Activated naive CD4-positive, alpha-beta T cell treated with anti-CD3 and anti-CD28 coated beads, Interleukin-2, amount 10 ng/mL, durations not matched to agents 7 days and 5 days (primary cell): ENCODE measurements around the gene MS4A6E.
"Not testable (repeated sequence)": the region's sequence is repeated elsewhere in the genome, so short reads cannot be mapped to it uniquely, and the experiment has no call there.

Source experiments
- CTCF ChIA-PET: fragments of 350-600 bp; sonication (Branson Sonifier 250); formaldehyde crosslinking; loops from one replicate; lab custom pipeline; 2021; ENCODE audit warnings: antibody characterized with exemption; lab: Charles Lee
- DNase-seq: peaks from one replicate; pipeline ENCODE4 v3.0.0-alpha.2; 2020
- H3K27ac Mint-ChIP-seq: one replicate; pipeline ENCODE4 v1.8.0; 2021; ENCODE audit warnings: mild to moderate bottlenecking, moderate library complexity, mixed read lengths
- H3K27me3 Mint-ChIP-seq: one replicate; pipeline ENCODE4 v1.8.0; 2021; ENCODE audit warnings: mild to moderate bottlenecking, mixed read lengths
- H3K36me3 Mint-ChIP-seq: one replicate; pipeline ENCODE4 v1.8.0; 2021; ENCODE audit warnings: mixed read lengths
- H3K4me1 Mint-ChIP-seq: one replicate; pipeline ENCODE4 v1.8.0; 2021; ENCODE audit warnings: mixed read lengths
- H3K4me3 Mint-ChIP-seq: one replicate; pipeline ENCODE4 v1.8.0; 2021; ENCODE audit warnings: mild to moderate bottlenecking, moderate library complexity, mixed read lengths
- H3K9me3 Mint-ChIP-seq: one replicate; pipeline ENCODE4 v1.8.0; 2021; ENCODE audit warnings: mixed read lengths

The MS4A6E gene

DNA sequence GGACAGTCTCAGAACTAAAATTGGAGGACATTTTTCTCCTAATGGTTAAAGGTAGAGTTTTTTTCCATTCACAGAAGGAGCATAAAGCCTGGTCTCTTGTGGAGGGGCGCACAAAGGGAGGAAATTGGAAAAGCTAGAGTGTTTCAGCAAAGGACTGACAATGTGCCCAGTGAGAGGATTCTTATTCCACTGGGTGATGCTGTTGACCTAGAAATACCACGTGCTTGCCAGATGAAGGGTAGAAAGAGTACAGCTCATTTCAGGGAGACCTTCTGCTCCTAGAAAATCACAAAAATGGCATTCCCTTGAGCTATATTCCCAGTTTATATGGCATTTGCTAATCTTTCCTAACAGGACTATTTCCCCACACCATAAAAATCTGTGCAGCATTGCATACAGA, 21.1 kb downstream of the MS4A6E start:
- no peak for DNase-seq
- Mint-ChIP-seq H3K27ac (no peak overlapping the region), H3K4me3 (no peak overlapping the region), H3K27me3 (no peaks in the 10 kb centered on the region), H3K9me3 (no peaks in the 10 kb centered on the region), H3K36me3 (no peaks in the 10 kb centered on the region), H3K4me1 (no peaks in the 10 kb centered on the region)
- CTCF ChIA-PET, result interaction anchor here (1.6 kb wide), 1 partner anchor 271 kb away, joined by 3 read pairs; no protein-coding TSS in a partner anchor

DNA sequence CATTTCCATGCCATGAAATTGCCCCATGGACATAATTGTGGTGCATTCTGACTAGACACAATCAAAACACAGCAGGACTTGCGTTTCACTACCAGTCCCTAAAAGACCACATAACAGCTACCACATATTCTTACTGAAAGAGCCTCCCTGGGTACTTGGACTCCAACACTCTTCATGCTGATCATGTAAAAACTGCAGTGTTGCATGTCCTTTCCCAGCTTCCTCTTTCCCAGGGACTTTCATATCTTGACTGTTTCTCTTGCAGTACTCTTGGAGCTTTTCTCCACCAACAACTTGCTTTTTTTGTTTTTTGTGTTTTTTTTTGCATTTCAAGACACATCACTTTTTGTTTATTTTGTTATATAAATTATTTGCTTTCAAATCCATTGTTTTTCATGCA, 22.9 kb downstream of the MS4A6E start:
- CTCF ChIA-PET, result no interaction called here
- H3K9me3 Mint-ChIP-seq, result no peaks in the 10 kb centered on the region

DNA sequence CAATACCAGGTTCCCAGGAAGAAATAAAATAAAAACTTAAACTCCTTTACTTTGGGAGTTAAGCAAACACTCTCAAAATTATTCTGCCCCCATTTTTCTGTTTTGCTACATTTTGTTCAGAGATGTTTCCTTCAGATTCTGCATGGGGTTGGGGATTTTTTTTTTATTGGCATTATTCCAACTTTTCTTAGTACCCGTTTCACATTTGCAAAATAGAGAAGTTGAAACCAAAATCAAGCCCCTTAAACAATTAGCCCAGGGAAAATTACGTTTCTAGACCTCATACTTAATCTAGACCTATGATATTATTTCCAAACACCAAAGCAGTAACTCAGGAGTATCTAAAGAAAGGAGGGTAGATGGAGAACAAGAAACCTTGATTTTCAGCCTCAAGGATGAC, 30.7 kb downstream of the MS4A6E start:
- H3K4me3 Mint-ChIP-seq, result no peak overlapping the region
- no peaks in the 10 kb centered on the region for H3K36me3 Mint-ChIP-seq
- no peaks in the 10 kb centered on the region for H3K4me1 Mint-ChIP-seq
- H3K9me3 Mint-ChIP-seq, result no peaks in the 10 kb centered on the region
- CTCF ChIA-PET, result no interaction called here
- no peak overlapping the region for H3K27ac Mint-ChIP-seq
- no peak for DNase-seq
- peaks cover 4% of the 10 kb centered on the region for H3K27me3 Mint-ChIP-seq

More for the DNA sequence above, 22.9 kb downstream of the MS4A6E start:
- H3K27me3 Mint-ChIP-seq, result no peaks in the 10 kb centered on the region
- no peak for DNase-seq
- H3K36me3 Mint-ChIP-seq, result no peaks in the 10 kb centered on the region
- no peak overlapping the region for H3K4me3 Mint-ChIP-seq
- no peak overlapping the region for H3K27ac Mint-ChIP-seq
- H3K4me1 Mint-ChIP-seq, result no peaks in the 10 kb centered on the region

DNA sequence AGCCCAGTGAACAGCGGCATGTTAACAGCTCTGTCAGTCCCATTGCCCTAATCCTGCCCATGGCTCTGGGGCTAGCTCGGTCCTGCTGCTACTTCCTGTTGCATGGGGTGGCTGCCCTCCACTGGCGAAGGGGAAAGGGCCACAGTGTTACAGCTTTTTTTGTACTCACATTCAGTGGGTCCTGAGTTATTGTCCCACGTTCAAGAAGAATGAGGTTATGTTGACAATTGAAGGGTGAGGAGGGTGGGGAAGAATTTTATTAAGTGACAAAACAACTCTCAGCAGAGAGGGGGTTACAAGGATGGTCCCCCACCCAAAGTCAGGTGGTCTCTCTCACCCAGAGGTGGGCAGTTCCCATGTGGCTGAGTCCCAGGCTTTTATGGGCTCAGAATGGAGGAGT, 33.6 kb downstream of the MS4A6E start:
- CTCF ChIA-PET, result no interaction called here
- Mint-ChIP-seq H3K27ac (no peak overlapping the region), H3K4me1 (no peaks in the 10 kb centered on the region), H3K9me3 (no peaks in the 10 kb centered on the region), H3K36me3 (no peaks in the 10 kb centered on the region), H3K27me3 (peaks cover 16% of the 10 kb centered on the region), H3K4me3 (no peak overlapping the region)
- DNase-seq, result no peak

DNA sequence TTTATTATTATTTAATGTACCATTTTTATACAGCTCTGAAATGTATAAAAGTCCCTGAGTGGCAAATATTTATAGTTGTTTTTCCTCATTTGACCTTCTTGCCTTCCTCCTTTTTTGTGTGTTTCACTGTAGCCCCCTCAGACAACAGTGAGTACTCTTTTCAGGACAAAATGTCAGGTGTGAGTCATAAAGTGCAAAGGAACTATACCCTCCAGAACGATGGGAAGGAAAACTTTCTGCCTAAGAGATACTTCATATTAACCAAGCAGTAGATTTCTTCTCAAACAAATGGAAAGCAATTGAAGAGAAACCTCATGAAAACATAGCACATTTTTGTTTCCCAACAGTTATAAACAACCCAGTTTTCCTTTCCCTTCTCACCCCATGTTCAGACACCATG, 35.2 kb downstream of the MS4A6E start:
- Mint-ChIP-seq H3K4me1 (no peaks in the 10 kb centered on the region), H3K27me3 (peaks cover 16% of the 10 kb centered on the region), H3K27ac (no peak overlapping the region), H3K4me3 (no peak overlapping the region), H3K36me3 (no peaks in the 10 kb centered on the region), H3K9me3 (no peaks in the 10 kb centered on the region)
- no peak for DNase-seq
- CTCF ChIA-PET, result interaction anchor here (0.7 to 4.0 kb wide), 7 partner anchors 12 to 256 kb away, joined by 3 to 48 read pairs (median 4); no protein-coding TSS in a partner anchor

DNA sequence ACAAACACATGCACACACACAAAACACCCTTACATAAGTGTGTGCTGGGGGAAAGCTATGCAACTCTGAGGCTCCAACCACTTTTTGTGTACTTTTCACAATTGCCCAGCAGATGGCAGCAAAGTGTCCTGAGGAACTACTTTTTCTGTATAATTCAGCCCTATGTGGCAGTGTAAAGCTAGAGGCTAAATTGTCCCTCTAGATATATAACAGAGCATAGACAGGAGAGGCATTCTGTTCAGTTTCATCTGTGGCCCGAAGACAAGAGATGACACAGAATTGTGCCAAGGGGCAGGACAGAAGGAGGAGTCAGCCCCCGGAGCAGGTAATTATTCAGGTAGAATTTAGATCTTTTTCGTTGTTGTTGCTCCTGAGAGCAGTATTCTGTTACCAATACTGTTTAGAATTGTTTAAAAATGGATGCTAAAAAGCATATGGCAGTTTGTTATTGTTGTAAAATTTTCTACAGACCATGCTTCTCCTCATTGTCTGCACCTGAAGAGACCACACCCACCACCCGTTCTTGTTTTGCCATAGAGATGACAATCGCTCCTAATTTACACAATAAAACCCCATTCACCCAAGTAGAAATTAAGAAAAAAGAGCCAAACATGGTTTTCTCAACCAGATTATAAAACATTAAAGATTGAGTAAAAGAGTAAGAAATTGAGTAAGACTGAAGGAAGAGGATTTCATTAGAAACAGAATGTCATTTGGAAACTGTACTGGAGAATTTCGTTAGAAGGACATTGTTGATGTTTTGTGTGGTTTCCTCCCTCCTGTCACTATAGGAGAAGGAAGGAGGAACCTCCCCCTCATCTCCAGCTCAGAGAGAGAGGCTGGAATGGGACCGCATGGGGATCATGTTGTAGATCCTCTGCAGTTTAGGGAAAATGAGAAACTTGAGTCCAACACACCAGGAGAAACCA, 36.8 kb downstream of the MS4A6E start:
- Mint-ChIP-seq H3K9me3 (no peaks in the 10 kb centered on the region), H3K36me3 (no peaks in the 10 kb centered on the region), H3K27ac (no peak overlapping the region), H3K27me3 (peaks cover 16% of the 10 kb centered on the region), H3K4me3 (no peak overlapping the region), H3K4me1 (no peaks in the 10 kb centered on the region)
- peak; percentile 71 for DNase-seq
- CTCF ChIA-PET, result interaction anchor here (0.6 to 4.0 kb wide), 24 partner anchors 13 to 385 kb away, joined by 3 to 48 read pairs (median 4); no protein-coding TSS in a partner anchor

DNA sequence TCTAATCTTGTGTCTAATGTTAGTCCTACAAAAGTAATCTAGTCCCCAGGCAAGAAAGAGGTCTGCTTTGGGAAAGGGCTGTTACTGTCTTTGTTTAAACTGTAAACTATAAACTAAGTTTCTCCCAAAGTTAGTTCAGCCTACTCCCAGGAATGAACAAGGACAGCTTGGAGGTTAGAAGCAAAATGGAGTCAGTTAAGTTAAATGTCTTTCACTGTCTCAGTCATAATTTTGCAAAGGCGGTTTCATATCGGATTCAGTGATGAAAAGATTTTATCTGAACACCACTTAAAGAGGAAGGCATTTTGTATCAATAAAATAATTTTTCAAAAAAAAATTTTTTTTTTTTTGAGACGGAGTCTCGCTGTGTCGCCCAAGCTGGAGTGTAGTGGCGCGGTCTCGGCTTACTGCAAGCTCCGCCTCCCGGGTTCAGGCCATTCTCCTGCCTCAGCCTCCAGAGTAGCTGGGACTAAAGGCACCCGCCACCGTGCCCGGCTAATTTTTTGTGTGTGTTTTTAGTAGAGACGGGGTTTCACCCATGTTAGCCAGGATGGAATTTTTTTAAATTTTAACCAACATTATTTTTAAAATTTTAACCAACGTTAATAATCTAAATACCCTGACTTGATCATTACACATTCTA, 39.3 kb downstream of the MS4A6E start:
- H3K36me3 Mint-ChIP-seq, H3K27ac Mint-ChIP-seq, DNase-seq, H3K9me3 Mint-ChIP-seq, H3K4me1 Mint-ChIP-seq, H3K4me3 Mint-ChIP-seq: not testable (repeated sequence)
- peaks cover 16% of the 10 kb centered on the region for H3K27me3 Mint-ChIP-seq
- CTCF ChIA-PET, result interaction anchor here (1.1 to 4.0 kb wide), 3 partner anchors 22 to 252 kb away, joined by 5 to 48 read pairs (median 7); no protein-coding TSS in a partner anchor

DNA sequence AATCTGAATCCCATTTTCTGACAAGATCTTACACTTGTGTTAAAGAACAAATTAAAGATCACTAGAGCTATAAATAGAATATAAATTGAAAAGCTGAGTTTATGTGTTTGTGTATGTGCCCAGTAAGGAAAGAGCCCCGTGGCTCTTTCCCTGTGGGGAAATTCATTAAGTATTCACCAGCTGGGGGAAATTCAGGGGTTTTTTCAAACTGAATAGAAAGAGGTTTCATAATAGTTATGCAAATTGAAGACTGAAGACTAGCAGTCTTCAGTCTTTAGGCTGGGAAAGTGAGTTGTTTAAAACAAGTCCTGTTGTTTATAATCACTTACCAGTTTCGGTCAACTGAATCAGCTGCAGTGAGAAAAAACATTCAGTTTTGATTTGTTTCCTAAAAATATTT, 40.0 kb downstream of the MS4A6E start:
- no peak overlapping the region for H3K27ac Mint-ChIP-seq
- no peak for DNase-seq
- H3K4me3 Mint-ChIP-seq, result no peak overlapping the region
- no peaks in the 10 kb centered on the region for H3K9me3 Mint-ChIP-seq
- H3K4me1 Mint-ChIP-seq, result no peaks in the 10 kb centered on the region
- peaks cover 12% of the 10 kb centered on the region for H3K27me3 Mint-ChIP-seq
- no peaks in the 10 kb centered on the region for H3K36me3 Mint-ChIP-seq
- CTCF ChIA-PET, result interaction anchor here (1.9 kb wide), 1 partner anchor 251 kb away, joined by 5 read pairs; no protein-coding TSS in a partner anchor

DNA sequence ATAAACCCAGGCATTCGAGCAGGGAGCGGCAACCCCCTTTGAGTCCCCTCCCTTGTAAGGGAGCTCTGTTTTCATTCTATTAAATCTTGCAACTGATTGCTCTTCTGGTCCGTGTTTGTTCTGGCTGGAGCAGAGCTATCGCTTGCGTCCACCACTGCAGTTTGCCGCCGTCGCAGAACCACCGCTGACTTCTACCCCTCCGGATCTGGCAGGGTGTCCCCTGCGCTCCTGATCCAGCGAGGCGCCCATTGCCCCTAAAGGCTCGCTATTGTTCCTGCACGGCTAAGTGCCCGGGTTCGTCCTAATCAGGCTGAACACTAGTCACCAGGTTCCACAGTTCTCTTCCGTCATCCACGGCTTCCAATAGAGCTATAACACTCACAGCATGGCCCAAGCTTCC, 40.8 kb downstream of the MS4A6E start:
- no peaks in the 10 kb centered on the region for H3K4me1 Mint-ChIP-seq
- no peak overlapping the region for H3K27ac Mint-ChIP-seq
- CTCF ChIA-PET, result interaction anchor here (1.9 kb wide), 1 partner anchor 250 kb away, joined by 5 read pairs; no protein-coding TSS in a partner anchor

DNA sequence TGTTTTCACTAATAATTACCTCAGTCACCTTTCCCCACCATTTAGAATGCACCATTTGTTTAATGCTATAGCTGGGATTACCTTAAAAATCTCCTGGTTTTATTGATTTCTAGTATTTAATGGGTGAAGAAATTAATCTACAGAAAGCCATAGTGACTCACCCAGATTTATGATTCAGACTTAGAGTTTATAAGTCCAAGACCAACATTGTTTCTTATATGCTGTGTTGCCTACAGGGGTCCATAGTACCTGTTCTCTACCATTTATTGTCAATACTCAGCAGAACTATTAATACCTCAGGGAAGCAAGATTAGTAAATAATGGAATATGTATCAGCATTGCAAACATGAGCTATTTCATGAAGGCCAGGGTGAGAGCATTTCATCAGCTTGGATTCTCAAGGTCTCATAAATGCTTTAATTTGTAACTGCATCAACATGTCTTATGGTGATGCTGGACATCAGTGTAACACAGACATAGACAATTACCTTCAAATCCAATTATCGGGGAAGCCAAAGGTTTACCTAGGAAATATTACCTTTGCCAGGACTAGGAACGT, 43.3 kb downstream of the MS4A6E start:
- H3K4me3 Mint-ChIP-seq, result no peak overlapping the region
- H3K27me3 Mint-ChIP-seq, result peaks cover 3% of the 10 kb centered on the region
- CTCF ChIA-PET, result no interaction called here
- no peak for DNase-seq
- H3K9me3 Mint-ChIP-seq, result no peaks in the 10 kb centered on the region
- no peaks in the 10 kb centered on the region for H3K36me3 Mint-ChIP-seq
- H3K27ac Mint-ChIP-seq, result no peak overlapping the region
- no peaks in the 10 kb centered on the region for H3K4me1 Mint-ChIP-seq

More for the DNA sequence above, 40.8 kb downstream of the MS4A6E start:
- Mint-ChIP-seq H3K36me3 (no peaks in the 10 kb centered on the region), H3K27me3 (peaks cover 11% of the 10 kb centered on the region), H3K4me3 (no peak overlapping the region), H3K9me3 (no peaks in the 10 kb centered on the region)
- DNase-seq, result no peak

DNA sequence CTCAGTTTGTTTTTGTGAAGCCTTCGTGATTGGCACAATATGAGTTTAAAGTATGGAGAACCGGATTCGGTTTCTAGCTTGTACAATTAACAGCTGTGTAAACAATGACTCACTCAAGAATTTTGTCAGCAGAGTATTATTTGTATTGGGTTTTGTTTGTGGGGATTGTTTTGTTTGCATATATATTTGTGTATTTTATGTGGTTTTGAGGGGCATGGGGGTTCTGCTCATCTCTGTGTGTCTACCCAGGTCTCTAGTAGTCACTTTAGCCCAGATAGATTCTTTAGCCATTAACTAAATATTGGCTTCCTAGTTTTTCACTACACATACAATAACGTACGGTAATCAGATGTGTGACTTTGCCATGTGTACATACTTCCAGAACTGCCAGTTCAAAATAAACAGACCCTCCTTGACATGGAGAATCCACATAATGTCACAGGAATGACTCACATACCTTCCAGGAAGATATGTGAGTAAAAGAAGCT, 43.8 kb downstream of the MS4A6E start:
- DNase-seq, result no peak
- Mint-ChIP-seq H3K27ac (no peak overlapping the region), H3K27me3 (peaks cover 3% of the 10 kb centered on the region), H3K9me3 (no peaks in the 10 kb centered on the region), H3K4me1 (no peaks in the 10 kb centered on the region), H3K4me3 (no peak overlapping the region), H3K36me3 (no peaks in the 10 kb centered on the region)
- CTCF ChIA-PET, result interaction anchor here (0.6 kb wide), 1 partner anchor 26 kb away, joined by 3 read pairs; no protein-coding TSS in a partner anchor

DNA sequence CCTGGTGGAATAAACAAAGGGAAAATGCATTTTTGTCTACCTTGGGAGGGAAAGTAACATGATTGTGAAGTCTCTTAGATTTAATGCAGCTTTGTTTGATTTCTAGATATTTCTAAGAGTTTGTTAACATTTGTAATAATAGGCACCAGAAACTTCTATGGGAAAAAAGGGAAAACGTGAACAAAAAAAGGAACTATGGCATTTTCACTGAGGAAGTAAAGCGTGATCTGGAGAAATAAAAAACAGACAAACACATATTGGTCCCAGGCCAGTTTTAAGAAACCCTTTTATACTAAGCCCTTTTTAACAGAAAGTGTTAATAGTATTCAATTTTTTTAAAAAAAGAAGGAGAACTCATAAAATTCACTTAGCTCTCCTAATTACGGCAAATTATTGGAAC, 44.3 kb downstream of the MS4A6E start:
- peaks cover 3% of the 10 kb centered on the region for H3K27me3 Mint-ChIP-seq

DNA sequence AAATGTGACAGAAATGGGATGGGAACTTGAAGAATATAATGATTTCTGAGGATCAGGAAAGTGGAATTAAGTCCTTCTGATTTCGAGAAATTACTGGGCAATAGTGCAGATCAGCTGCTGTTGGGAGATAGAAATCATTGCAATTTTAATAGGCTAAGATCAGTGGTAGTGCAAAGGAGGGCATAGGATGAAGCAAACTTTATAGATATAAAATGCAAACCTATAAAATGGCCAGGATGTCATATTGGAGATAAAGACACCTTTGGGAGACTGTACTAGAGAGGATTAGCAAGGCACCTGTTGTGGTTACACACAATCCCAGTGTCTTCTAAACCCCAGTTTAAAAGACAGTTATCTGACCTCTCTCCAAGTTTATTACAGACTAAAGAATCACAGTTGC, 44.8 kb downstream of the MS4A6E start:
- H3K27me3 Mint-ChIP-seq, result peaks cover 3% of the 10 kb centered on the region
- CTCF ChIA-PET, result no interaction called here
- no peak for DNase-seq
- H3K9me3 Mint-ChIP-seq, result no peaks in the 10 kb centered on the region
- H3K36me3 Mint-ChIP-seq, result no peaks in the 10 kb centered on the region
- no peak overlapping the region for H3K4me3 Mint-ChIP-seq
- no peak overlapping the region for H3K27ac Mint-ChIP-seq
- H3K4me1 Mint-ChIP-seq, result no peaks in the 10 kb centered on the region

More for the DNA sequence above, 44.3 kb downstream of the MS4A6E start:
- DNase-seq, result no peak
- no peak overlapping the region for H3K4me3 Mint-ChIP-seq
- H3K27ac Mint-ChIP-seq, result no peak overlapping the region
- H3K9me3 Mint-ChIP-seq, result no peaks in the 10 kb centered on the region
- no peaks in the 10 kb centered on the region for H3K4me1 Mint-ChIP-seq
- H3K36me3 Mint-ChIP-seq, result no peaks in the 10 kb centered on the region
- CTCF ChIA-PET, result interaction anchor here (0.6 kb wide), 1 partner anchor 27 kb away, joined by 3 read pairs; no protein-coding TSS in a partner anchor

DNA sequence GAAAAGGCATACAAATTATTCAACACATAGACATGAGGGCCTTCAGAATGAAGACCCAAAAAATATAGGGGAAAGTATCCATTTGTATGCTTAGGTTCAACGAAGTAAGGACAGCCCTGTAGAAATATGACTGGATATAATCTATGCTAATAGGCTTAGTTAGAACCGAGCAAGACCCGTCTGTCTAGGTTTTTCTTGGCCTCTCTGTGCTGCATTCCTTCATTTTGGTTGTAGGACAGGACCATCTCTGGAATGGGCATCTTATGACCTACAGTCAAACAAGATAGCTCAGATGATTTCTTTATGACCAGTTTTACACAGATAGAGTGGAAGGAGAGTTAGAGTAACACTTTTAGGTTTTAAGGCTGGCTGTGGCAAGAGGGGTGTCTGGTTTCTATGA, 45.7 kb downstream of the MS4A6E start:
- DNase-seq, result no peak
- no peaks in the 10 kb centered on the region for H3K4me1 Mint-ChIP-seq
- peaks cover 3% of the 10 kb centered on the region for H3K27me3 Mint-ChIP-seq
- H3K27ac Mint-ChIP-seq, result no peak overlapping the region
- H3K9me3 Mint-ChIP-seq, result no peaks in the 10 kb centered on the region
- no peak overlapping the region for H3K4me3 Mint-ChIP-seq
- no peaks in the 10 kb centered on the region for H3K36me3 Mint-ChIP-seq
- CTCF ChIA-PET, result no interaction called here
